ENCODE measurements around the gene ARVCF.

GRCh38 chr22:19961201-19961580 lies 55.4 kb downstream of the ARVCF start:
- TF ChIP-seq CTCF (IDR thresholded peaks at IDR 0.05), result no peak
- TF ChIP-seq POLR2A (IDR thresholded peaks at IDR 0.05), result no peak
